H7 (cell line): ENCODE measurements around the gene MSI2. TPM values are rescaled to one million over a fixed set of nuclear protein-coding genes. Genes with fewer than 3 reads are reported as not detected.

ENCODE experiments used
- DNase-seq: peaks from one replicate; pipeline ENCODE4 v3.0.0; 2012
- H3K27me3 ChIP-seq: 2 replicates; pipeline ENCODE4 v1.6.0; 2011; ENCODE audit warnings: mild to moderate bottlenecking, low read length; ENCODE audit not compliant: control insufficient read depth, insufficient read depth
- H3K36me3 ChIP-seq: replicated peaks from 2 replicates; pipeline ENCODE4 v1.5.1; 2011; ENCODE audit warnings: low read length; ENCODE audit not compliant: control insufficient read depth, insufficient read depth
- H3K4me3 ChIP-seq: 2 replicates; pipeline ENCODE4 v1.5.1; 2011; ENCODE audit warnings: low read depth, mild to moderate bottlenecking, control low read depth, low read length, moderate library complexity; ENCODE audit not compliant: insufficient read depth
- total RNA-seq: library from RNA; depleted of rRNA; stranded (reverse); fragments of >200 nt; shearing (Covaris generic); gene quantifications from 2 replicates; pipeline ENCODE4 v1.2.3, GENCODE V29; 2014

Gene MSI2
- total RNA-seq, 1 experiment from 2014 or later = 31.0 TPM

DNA sequence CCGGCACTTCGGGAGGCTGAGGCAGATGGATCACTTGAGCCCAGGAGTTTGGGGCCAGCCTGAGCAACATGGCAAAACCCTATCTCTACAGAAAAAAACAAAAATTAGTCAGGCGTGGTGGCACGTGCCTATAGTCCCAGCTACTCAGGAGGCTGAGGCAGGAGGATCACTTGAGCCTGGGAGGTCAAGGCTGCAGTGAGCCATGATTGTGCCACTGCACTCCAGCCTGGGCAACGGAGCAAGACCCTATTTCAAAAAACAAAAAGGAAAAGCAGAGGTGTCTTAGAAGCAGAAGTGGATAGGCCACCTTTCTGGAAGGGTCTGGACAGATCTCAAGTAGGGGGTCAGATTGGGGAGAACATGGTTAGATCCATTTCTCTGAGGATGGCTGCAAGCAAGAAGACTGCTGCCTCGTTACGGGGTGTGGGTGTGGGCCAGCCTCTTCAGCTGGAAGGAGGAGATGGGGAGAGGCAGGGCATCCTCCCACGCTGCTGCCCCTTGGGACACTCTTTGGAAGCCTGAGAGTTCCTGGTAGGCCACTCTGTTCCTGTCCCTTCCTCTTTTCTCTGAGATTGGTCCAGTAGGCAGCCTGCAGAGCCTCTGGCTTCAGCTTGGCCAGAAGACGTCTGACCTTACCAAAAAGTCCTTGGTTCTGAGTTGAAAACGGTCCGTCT lies 208.0 kb downstream of the MSI2 start:
- H3K4me3 ChIP-seq = no peak overlapping the region
- no peaks in the 10 kb centered on the region for H3K36me3 ChIP-seq
- H3K27me3 ChIP-seq = no peaks in the 10 kb centered on the region
- DNase-seq = no peak

DNA sequence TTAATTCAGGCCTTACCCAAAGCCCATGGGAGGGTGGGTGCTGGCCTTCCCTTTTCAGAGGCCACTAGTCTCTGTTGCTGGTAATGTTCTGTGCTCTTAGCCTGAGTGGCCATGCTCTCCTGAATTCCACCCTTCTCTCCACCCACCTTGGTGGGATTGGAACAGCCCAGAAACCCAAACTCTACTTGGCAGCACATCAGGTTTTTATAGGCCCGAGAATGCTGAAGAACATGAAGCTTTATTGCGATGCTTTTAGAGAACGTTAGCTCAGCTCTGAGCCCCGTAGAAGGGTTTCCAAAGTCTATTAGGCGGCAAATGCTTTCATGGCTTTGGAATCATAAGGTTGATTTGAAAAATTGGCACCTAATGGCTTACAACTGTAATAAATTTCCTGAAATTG lies 209.3 kb downstream of the MSI2 start:
- no peaks in the 10 kb centered on the region for H3K36me3 ChIP-seq
- H3K4me3 ChIP-seq = no peak overlapping the region

GRCh38 chr17:57466017-57466471 lies 209.7 kb downstream of the MSI2 start:
- Histone ChIP-seq H3K4me3 (no peak overlapping the region), H3K27me3 (no peaks in the 10 kb centered on the region), H3K36me3 (no peaks in the 10 kb centered on the region)
- peak; percentile 85 for DNase-seq

More for the DNA sequence above, 209.3 kb downstream of the MSI2 start:
- no peaks in the 10 kb centered on the region for H3K27me3 ChIP-seq
- no peak for DNase-seq

GRCh38 chr17:57466521-57466920 lies 210.2 kb downstream of the MSI2 start:
- Histone ChIP-seq H3K4me3 (no peak overlapping the region), H3K27me3 (no peaks in the 10 kb centered on the region), H3K36me3 (no peaks in the 10 kb centered on the region)
- DNase-seq = no peak

DNA sequence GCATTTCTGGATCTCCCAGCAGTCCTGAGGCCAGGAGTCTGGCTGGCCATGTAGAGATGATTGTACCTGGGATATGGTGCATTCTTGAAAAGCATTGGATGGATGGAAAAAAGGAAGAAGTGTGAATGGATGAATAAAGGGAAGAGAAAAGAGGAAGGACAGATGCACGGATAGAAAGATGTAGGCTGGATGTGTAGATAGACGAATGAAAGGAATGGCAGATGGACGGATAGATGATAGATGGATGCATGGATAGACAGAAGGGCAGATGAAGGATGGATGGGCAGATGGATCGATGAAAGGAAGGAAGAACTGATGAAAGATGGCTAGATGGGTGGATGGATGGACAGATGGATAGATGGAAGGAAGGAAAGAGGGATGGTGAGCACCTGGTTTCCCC lies 210.9 kb downstream of the MSI2 start:
- no peaks in the 10 kb centered on the region for H3K36me3 ChIP-seq
- H3K27me3 ChIP-seq = no peaks in the 10 kb centered on the region
- no peak for DNase-seq
- H3K4me3 ChIP-seq = no peak overlapping the region

DNA sequence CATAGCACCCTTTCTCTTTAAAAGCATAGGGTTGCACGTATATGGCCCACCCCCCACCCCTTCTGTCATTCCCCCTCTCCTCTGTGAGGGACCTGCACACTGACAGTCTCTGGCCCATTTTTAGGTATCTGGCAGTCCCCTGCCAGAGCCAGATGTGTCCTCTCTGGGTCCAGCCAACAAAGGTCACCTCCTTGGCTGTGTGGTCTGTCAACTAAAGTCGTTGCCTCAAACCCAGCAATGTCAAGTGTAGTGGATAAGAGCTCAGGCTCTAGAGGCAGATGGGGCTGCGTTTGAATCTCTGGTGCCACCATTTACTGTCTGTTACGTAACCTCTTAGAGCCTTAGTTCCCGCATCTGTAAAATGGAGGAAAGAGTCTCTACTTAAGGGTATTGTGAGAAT lies 211.5 kb downstream of the MSI2 start:
- no peak overlapping the region for H3K4me3 ChIP-seq
- DNase-seq = no peak
- no peaks in the 10 kb centered on the region for H3K36me3 ChIP-seq
- H3K27me3 ChIP-seq = no peaks in the 10 kb centered on the region

DNA sequence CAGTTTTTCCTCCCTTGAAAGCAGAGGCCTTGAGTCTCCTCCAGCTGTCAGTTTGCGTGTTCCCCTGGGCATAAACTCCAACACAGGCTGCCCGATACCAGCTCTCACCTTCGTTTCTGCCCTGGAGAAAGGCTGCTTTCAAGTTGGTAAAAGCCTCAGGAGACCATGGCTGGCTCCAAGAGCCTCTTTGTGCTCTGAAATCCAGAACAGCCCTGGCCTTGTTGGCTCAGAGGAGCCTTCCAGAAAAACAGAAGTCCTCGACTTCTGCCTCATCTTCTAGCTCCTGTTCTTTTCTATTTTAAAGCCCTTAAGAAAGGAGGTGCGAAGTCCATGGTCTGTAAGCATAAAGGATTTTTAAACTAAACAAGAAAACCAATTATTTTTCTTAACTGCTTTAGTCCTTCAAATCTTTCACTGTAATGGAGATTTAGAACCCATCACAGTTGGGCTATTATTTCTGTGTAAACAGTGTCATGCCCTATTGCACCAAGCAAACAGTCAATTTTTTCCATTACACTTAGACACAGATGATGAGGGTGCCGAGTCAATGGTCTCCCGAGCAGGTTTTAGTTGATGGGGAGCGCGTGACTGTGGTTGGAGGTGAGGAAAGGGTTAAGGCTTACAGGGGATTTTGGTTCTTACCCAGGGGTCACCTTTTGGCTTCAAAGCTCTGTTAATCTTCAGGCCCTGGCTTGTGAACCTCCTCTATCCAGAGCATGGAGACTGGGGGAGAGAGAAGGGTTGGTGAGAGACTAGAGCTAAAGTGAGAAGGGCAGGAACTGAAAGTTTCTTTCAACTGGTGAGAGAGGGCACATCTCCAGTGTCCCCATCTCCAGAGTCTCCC lies 212.8 kb downstream of the MSI2 start:
- H3K36me3 ChIP-seq = no peaks in the 10 kb centered on the region
- DNase-seq = no peak
- H3K27me3 ChIP-seq = no peaks in the 10 kb centered on the region
- H3K4me3 ChIP-seq = no peak overlapping the region

- Histone ChIP-seq H3K27me3 (no peaks in the 10 kb centered on the region), H3K4me3 (no peak overlapping the region), H3K36me3 (no peaks in the 10 kb centered on the region)
- no peak for DNase-seq
Measured at GRCh38 chr17:57470906-57471305, 214.6 kb downstream of the MSI2 start.

DNA sequence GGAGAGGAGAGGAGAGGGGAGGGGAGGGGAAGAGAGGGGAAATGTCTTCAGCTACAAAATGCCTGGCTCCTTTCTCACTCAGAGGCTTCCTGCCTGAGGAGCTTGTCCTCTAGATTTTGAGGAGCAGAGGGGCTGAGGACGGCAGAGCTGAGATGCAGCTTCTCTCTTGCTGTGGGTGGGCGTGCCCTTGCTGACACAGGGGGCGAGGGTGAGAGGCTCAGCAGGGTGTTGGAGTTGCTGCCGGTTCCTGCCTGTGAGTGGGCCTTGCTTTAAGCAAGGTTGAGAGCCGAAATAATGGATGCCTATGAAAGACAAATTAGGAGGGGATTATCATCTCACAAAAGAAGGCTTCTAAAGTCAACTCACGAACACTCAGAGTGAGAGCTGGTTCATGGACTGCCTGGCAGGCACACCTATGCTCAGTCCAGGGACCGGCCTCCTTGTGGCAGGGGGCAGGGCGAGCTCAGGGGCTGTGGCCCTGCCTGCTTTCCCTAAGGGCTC lies 215.6 kb downstream of the MSI2 start:
- DNase-seq = peak; percentile 67

DNA sequence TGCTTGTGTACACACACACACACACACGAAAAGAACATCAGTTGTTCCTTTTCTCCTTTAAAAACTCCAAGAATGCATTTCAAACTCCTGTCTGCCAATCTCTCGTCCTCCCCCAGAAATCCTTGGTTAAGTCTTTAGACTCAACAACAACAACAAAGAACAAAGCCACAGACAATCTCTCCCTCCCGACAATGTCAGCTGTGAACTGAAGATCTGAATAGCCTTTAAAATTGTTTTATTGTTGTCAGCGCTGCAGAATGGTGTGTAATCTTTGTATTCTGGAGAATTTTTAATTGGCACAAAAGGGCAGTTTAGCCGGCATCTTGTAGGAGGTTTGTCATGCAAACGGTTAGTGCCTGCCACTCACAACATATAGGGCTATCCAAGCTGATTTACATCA lies 219.5 kb downstream of the MSI2 start:
- DNase-seq = no peak
- Histone ChIP-seq H3K36me3 (no peaks in the 10 kb centered on the region), H3K27me3 (no peaks in the 10 kb centered on the region), H3K4me3 (no peak overlapping the region)

More for the DNA sequence above, 215.6 kb downstream of the MSI2 start:
- H3K36me3 ChIP-seq = no peaks in the 10 kb centered on the region
- no peaks in the 10 kb centered on the region for H3K27me3 ChIP-seq
- no peak overlapping the region for H3K4me3 ChIP-seq

DNA sequence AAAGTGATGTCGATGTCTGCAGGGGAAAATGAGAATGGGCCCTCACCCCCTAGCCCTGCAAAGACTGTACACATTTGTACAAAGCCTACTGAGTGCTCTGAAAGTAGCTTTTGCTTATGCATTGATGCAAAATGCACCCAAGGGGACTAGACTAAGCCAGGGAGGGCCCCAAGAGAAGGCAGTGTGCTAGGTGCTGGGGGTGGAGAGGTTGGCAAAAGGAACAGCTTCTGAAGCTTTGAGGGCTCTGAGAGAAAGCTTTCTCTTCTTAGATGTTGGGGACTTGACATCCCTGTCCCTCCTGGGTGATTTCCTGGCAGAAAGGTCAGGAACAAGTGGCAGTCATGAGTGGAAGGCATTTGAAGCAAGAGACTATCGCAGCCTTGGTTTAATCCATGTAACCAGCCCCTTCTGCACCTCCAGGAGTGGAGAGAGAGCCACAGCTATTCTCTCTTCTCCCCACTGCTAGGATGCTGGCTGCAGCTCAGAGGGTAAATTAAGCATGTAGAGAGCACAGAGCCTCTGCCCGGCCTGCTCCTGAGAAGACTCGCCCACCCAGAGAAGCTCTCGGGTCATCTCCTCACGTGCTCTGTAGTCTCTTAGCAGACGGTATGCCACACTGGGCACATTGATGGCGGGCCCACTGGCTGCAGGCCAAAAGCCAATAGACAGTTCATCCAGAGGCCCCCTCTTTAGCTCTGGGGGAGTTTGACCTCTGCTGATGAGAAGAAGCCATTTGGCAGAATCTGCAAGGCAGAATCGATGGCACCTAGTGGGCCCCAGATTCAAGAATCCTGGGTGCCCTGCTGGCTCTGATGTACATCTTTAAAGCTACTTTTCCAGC lies 221.4 kb downstream of the MSI2 start:
- no peak overlapping the region for H3K4me3 ChIP-seq
- no peaks in the 10 kb centered on the region for H3K27me3 ChIP-seq
- H3K36me3 ChIP-seq = no peaks in the 10 kb centered on the region
- DNase-seq = no peak

DNA sequence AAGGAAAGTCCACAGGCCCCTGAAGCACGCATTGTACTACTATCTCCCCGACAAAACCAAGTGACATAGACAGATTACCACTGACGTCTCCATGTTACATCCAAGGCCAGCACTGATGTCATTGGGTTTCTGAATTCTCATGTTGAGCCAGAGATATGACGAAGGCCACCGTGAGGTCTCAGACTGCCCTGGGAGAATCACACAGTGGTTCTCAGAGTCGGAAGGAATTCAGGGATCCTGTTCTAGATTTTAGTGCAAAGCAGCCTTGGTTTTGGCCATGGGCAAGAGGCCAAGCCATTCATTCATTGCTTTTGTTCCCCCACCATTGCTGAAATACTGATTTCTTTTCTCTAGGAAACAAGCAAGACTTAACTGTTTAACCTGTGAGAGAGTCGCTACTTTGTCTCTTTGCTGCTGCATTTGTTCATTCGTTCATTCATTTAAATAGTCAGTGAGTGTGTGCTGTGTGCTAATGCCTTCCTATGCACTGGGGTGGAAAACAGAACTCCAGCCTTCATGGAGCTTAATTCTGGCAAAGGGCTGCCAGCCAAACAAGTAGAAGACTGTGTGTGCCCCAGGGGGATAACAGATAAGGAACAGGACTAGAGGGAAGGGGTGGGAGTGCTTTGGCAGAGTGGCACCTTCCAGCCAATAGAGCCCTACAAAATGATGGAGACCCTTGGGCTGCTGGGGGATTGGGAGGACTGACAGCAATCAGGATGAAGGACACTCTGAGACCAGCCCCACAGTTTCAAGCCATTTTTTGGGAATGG lies 222.3 kb downstream of the MSI2 start:
- no peaks in the 10 kb centered on the region for H3K27me3 ChIP-seq
- H3K4me3 ChIP-seq = no peak overlapping the region
- DNase-seq = no peak
- no peaks in the 10 kb centered on the region for H3K36me3 ChIP-seq

GRCh38 chr17:57480438-57481196 lies 224.3 kb downstream of the MSI2 start:
- Histone ChIP-seq H3K4me3 (no peak overlapping the region), H3K36me3 (no peaks in the 10 kb centered on the region), H3K27me3 (no peaks in the 10 kb centered on the region)
- no peak for DNase-seq
